HL-60 (cell line): ENCODE data around the gene BMP8B.

Experiments used
- DNase-seq, 2 experiments: peaks; one replicate each; pipeline ENCODE4 v3.0.0-alpha.2; 2010 to 2020; ENCODE audit warnings: low read depth in 1 of 2, low spot score in 1 of 2
- H3K27ac ChIP-seq: fragments of 250-450 bp; sonication (Bioruptor Pico); replicated peaks from 2 replicates; pipeline ENCODE4 v1.5.1; 2020; ENCODE audit warnings: mild to moderate bottlenecking, moderate library complexity
- H3K27me3 ChIP-seq: fragments of 250-450 bp; sonication (Bioruptor Pico); 2 replicates; pipeline ENCODE4 v1.5.1; 2021; ENCODE audit warnings: mild to moderate bottlenecking, moderate library complexity; ENCODE audit not compliant: insufficient read depth, poor library complexity, severe bottlenecking
- H3K4me3 ChIP-seq: replicated peaks from 2 replicates; pipeline ENCODE4 v1.5.1; 2011; ENCODE audit warnings: mild to moderate bottlenecking, control low read depth, low read length; ENCODE audit not compliant: insufficient read depth
- CTCF ChIP-seq: IDR thresholded peaks from one replicate; pipeline ENCODE4 v1.5.1; 2011; ENCODE audit warnings: low read length, control low read depth, inconsistent platforms; ENCODE audit not compliant: insufficient read depth
- GABPA ChIP-seq: IDR thresholded peaks from 2 replicates; pipeline ENCODE4 v1.6.1; 2012; ENCODE audit warnings: low read depth
- POLR2AphosphoS5 ChIP-seq: IDR thresholded peaks from 2 replicates; pipeline ENCODE4 v1.6.1; 2012; ENCODE audit warnings: low read depth
- REST ChIP-seq: IDR thresholded peaks from 2 replicates; pipeline ENCODE4 v1.6.1; 2012; ENCODE audit warnings: low read depth; ENCODE audit not compliant: insufficient replicate concordance
- SPI1 ChIP-seq: IDR thresholded peaks from 2 replicates; pipeline ENCODE4 v1.6.1; 2012; ENCODE audit warnings: low read depth, mild to moderate bottlenecking, borderline replicate concordance

BMP8B gene

GRCh38 chr1:39812913-39813312 lies 24.2 kb upstream of the BMP8B start:
- Histone ChIP-seq H3K4me3 (no peak overlapping the region), H3K27ac (no peak overlapping the region), H3K27me3 (no peaks in the 10 kb centered on the region)
- DNase-seq = no peak
- TF ChIP-seq SPI1 (no peak), POLR2AphosphoS5 (no peak), REST (no peak), CTCF (no peak), GABPA (no peak)

GRCh38 chr1:39808784-39809517 lies 20.3 kb upstream of the BMP8B start:
- Histone ChIP-seq H3K27ac (no peak overlapping the region), H3K4me3 (no peak overlapping the region), H3K27me3 (no peaks in the 10 kb centered on the region)
- no peak for TF ChIP-seq SPI1
- TF ChIP-seq REST = no peak
- no peak for TF ChIP-seq CTCF
- TF ChIP-seq POLR2AphosphoS5 = no peak
- TF ChIP-seq GABPA = no peak
- DNase-seq = no peak

- TF ChIP-seq POLR2AphosphoS5 (no peak), SPI1 (no peak), GABPA (no peak), CTCF (no peak), REST (no peak)
- no peak for DNase-seq
- H3K27me3 ChIP-seq = no peaks in the 10 kb centered on the region
These were observed 16.7 kb upstream of the BMP8B start for GRCh38 chr1:39805385-39805784.

More at GRCh38 chr1:39805385-39805784, 16.7 kb upstream of the BMP8B start:
- Histone ChIP-seq H3K27ac (no peak overlapping the region), H3K4me3 (no peak overlapping the region)
